ENCODE data around the gene SNORC.

DNA sequence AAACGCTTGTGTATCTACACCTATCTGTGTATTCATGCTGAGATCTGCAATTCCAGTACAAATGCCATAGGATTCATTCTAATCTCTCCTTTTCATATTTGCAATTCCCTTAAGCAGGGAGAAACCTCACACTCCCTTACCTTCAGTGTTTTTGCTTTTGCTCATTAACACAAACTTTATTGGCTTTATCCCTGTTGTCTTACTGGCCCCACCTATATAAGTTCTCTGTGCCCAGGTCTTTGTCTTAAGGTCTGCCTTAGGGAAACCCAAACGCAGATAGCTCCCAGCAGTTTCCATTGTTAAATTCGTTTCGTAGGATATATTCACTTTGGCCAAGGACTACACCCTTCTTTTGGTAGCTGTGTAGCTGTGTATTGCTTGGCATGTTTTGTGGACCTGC, 4.0 kb upstream of the SNORC start:
- TF ChIP-seq, protein P1, sequence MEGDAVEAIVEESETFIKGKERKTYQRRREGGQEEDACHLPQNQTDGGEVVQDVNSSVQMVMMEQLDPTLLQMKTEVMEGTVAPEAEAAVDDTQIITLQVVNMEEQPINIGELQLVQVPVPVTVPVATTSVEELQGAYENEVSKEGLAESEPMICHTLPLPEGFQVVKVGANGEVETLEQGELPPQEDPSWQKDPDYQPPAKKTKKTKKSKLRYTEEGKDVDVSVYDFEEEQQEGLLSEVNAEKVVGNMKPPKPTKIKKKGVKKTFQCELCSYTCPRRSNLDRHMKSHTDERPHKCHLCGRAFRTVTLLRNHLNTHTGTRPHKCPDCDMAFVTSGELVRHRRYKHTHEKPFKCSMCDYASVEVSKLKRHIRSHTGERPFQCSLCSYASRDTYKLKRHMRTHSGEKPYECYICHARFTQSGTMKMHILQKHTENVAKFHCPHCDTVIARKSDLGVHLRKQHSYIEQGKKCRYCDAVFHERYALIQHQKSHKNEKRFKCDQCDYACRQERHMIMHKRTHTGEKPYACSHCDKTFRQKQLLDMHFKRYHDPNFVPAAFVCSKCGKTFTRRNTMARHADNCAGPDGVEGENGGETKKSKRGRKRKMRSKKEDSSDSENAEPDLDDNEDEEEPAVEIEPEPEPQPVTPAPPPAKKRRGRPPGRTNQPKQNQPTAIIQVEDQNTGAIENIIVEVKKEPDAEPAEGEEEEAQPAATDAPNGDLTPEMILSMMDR (IDR thresholded peaks at IDR 0.05): no peak
- TF ChIP-seq EZH2 (IDR thresholded peaks at IDR 0.05) (no peak), EZH2phosphoT487 (IDR thresholded peaks at IDR 0.05) (no peak)
